GM12878 (cell line): ENCODE results near the gene FTSJ1.

Experiments used
- CBX5 ChIP-seq: sonication (generic); IDR thresholded peaks from 2 replicates; pipeline ENCODE4 v1.6.1; 2016; ENCODE audit warnings: low read depth, moderate library complexity, mild to moderate bottlenecking, inconsistent platforms
- CTCF ChIP-seq, 3 experiments: IDR thresholded peaks in 2 of 3; conservative IDR thresholded peaks in 1 of 3; 2 replicates each; pipeline ENCODE4 v1.5.1; 2011; ENCODE audit warnings: low read depth in 3 of 3, low read length in 3 of 3, mild to moderate bottlenecking in 3 of 3, control low read depth in 2 of 3, moderate library complexity in 2 of 3, inconsistent platforms in 1 of 3, mixed read lengths in 1 of 3; ENCODE audit not compliant: control insufficient read depth in 2 of 3, insufficient read depth in 1 of 3; ENCODE audit errors: extremely low read depth in 1 of 3
- E4F1 ChIP-seq: fragments of 450-650 bp; IDR thresholded peaks from 2 replicates; pipeline ENCODE4 v1.6.1; 2018; ENCODE audit warnings: borderline replicate concordance, mild to moderate bottlenecking; ENCODE audit not compliant: partially characterized antibody
- ESRRA ChIP-seq: IDR thresholded peaks from 2 replicates; pipeline ENCODE4 v1.6.1; 2012; ENCODE audit warnings: mild to moderate bottlenecking, low read length, improper control_type of control experiment
- EZH2 ChIP-seq: IDR thresholded peaks from 2 replicates; pipeline ENCODE4 v1.6.1; 2012; ENCODE audit warnings: low read depth, mild to moderate bottlenecking, control low read depth, inconsistent platforms, low read length, borderline replicate concordance; ENCODE audit not compliant: control insufficient read depth
- MAX ChIP-seq: IDR thresholded peaks from 2 replicates; pipeline ENCODE4 v1.6.1; 2012; ENCODE audit warnings: low read depth, low read length, improper control_type of control experiment
- NR2C1 ChIP-seq: fragments of 450-650 bp; IDR thresholded peaks from 2 replicates; pipeline ENCODE4 v1.6.1; 2017; ENCODE audit warnings: antibody characterized with exemption, mild to moderate bottlenecking, moderate library complexity
- RUNX3 ChIP-seq: IDR thresholded peaks from 2 replicates; pipeline ENCODE4 v1.6.1; 2012; ENCODE audit warnings: low read length, inconsistent platforms
- SRF ChIP-seq, 2 experiments: IDR thresholded peaks; 2 replicates each; pipeline ENCODE4 v1.6.1; 2011; ENCODE audit warnings: low read depth in 2 of 2, low read length in 2 of 2, mild to moderate bottlenecking in 1 of 2, moderate library complexity in 1 of 2
- TCF7 ChIP-seq: IDR thresholded peaks from 2 replicates; pipeline ENCODE4 v1.6.1; 2014; ENCODE audit warnings: antibody characterized with exemption, borderline replicate concordance
- ZBED1 ChIP-seq: IDR thresholded peaks from 2 replicates; pipeline ENCODE4 v1.6.1; 2016; ENCODE audit warnings: borderline replicate concordance

- no peak for TF ChIP-seq EZH2
- TF ChIP-seq NR2C1 = no peak
- no peak for TF ChIP-seq CBX5
- TF ChIP-seq CTCF (IDR thresholded peaks at IDR 0.05 in 2 of 3, conservative IDR thresholded peaks at IDR 0.05 in 1 of 3; ENCODE audit: control insufficient read depth in 2 of 3, extremely low read depth in 1 of 3, insufficient read depth in 1 of 3, low read depth in 3 of 3, low read length in 3 of 3) = no peak
- no peak for TF ChIP-seq MAX
- no peak for TF ChIP-seq RUNX3
- no peak for TF ChIP-seq E4F1
- no peak for TF ChIP-seq ESRRA
- TF ChIP-seq ZBED1 = no peak
- no peak for TF ChIP-seq SRF (IDR thresholded peaks at IDR 0.05; ENCODE audit: low read depth in 2 of 2, low read length in 2 of 2)
- TF ChIP-seq TCF7 = no peak
These were observed 28.3 kb downstream of the FTSJ1 start for GRCh38 chrX:48504261-48504660.
